ENCODE results near the gene FAM200B. TPM values are rescaled to one million over a fixed set of nuclear protein-coding genes. Genes with fewer than 3 reads are reported as not detected.
A peak's percentile ranks its signal among the peaks of the same experiment; 100 is the strongest.
"Not testable (repeated sequence)": the region's sequence is repeated elsewhere in the genome, so short reads cannot be mapped to it uniquely, and the experiment has no call there.

FAM200B gene
- total RNA-seq, 4 donors from 2014 or later: 54.1 to 97.4 (median 72.7) TPM

DNA sequence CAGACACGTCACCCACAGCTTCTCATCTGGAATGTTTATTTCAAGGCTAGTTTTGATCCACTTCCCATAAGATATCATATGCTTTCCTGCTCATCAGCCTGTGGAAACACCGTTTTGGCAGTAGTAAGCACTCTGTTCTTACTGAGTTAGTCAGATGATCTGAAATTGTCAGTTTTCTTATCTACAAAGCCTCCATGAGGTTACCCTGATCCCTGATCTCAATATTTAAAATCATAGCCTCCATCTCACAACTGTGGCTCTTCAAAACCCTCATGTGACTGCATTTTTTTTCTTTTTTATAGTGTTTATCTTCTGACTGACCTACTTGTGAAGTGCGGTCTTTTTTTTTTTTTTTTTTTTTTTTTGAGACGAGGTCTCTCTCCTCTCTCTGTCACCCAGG is 44.0 kb downstream of the FAM200B start:
- Histone ChIP-seq H3K27ac (no peak overlapping the region), H3K4me1 (peaks cover 0 to 11% (median 0%) of the 10 kb centered on the region in 3 donors), H3K36me3 (no peaks in the 10 kb centered on the region), H3K4me3 (no peak overlapping the region), H3K9me3 (no peaks in the 10 kb centered on the region), H3K27me3 (no peaks in the 10 kb centered on the region)
- 27 to 48% methylated on average over 3 of the region's 4 CpGs for WGBS, 2 donors (ENCODE audit: low coverage in 1 of 2)
- ATAC-seq: no peak
- no peak for TF ChIP-seq POLR2AphosphoS5 (IDR thresholded peaks at IDR 0.05)
- TF ChIP-seq, protein P1, sequence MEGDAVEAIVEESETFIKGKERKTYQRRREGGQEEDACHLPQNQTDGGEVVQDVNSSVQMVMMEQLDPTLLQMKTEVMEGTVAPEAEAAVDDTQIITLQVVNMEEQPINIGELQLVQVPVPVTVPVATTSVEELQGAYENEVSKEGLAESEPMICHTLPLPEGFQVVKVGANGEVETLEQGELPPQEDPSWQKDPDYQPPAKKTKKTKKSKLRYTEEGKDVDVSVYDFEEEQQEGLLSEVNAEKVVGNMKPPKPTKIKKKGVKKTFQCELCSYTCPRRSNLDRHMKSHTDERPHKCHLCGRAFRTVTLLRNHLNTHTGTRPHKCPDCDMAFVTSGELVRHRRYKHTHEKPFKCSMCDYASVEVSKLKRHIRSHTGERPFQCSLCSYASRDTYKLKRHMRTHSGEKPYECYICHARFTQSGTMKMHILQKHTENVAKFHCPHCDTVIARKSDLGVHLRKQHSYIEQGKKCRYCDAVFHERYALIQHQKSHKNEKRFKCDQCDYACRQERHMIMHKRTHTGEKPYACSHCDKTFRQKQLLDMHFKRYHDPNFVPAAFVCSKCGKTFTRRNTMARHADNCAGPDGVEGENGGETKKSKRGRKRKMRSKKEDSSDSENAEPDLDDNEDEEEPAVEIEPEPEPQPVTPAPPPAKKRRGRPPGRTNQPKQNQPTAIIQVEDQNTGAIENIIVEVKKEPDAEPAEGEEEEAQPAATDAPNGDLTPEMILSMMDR (IDR thresholded peaks at IDR 0.05): no peak
- no peak for TF ChIP-seq POLR2A (IDR thresholded peaks at IDR 0.05)
- TF ChIP-seq EP300 (IDR thresholded peaks at IDR 0.05): no peak

DNA sequence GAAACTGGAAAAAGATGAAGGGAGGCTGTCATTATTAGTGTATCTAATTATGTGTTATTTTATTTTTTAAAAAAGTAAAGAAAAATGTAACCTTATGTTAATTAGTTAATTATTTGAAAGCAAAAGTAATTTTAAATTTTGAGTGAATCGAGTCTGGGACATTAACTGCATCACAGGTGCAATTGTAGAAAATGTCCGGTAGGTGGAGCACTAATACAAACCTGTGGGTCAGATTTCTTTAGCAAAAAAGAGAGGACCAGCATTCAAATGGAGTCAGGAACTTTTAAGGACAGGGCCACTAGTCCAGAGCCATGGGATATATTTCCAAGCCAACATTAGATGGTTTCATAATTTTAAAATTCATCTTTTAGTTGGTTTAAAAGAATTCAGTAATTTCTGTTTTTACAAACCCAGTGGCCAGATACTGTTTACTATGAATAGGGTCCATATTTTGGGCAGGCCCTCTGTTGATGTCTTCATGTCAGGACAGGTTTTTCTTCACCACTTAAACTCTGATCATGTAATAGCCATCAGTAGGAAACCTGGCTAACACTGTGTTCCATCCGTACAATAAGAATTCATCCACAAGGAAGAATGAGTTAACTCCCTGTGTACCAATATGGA is 48.4 kb downstream of the FAM200B start:
- Histone ChIP-seq H3K9me3 (no peaks in the 10 kb centered on the region), H3K36me3 (no peaks in the 10 kb centered on the region), H3K27me3 (no peaks in the 10 kb centered on the region), H3K4me1 (peaks cover 0 to 11% (median 0%) of the 10 kb centered on the region in 3 donors), H3K4me3 (no peak overlapping the region), H3K27ac (no peak overlapping the region)
- ATAC-seq: peak; percentile 58
- TF ChIP-seq, protein P1 (IDR thresholded peaks at IDR 0.05): peak; percentile 74 to 81 (median 78)
- no peak for TF ChIP-seq POLR2AphosphoS5 (IDR thresholded peaks at IDR 0.05)
- WGBS, 2 donors (ENCODE audit: low coverage in 1 of 2): 16% methylated on average over 3 of the region's 3 CpGs

DNA sequence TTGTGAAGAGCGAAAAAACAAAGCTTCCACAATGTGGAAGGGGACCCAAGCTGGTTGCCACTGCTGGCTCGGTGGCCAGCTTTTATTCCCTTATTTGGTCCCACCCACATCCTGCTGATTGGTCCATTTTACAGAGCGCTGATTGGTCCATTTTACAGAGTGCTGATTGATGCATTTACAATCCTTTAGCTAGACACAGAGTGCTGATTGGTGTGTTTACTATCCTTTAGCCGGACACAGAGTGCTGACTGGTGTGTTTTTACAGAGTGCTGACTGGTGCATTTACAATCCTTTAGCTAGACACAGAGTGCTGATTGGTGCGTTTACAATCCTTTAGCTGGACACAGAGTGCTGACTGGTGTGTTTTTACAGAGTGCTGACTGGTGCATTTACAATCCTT is 51.4 kb downstream of the FAM200B start:
- not testable (repeated sequence) for H3K4me3 ChIP-seq, H3K9me3 ChIP-seq, ATAC-seq, H3K27me3 ChIP-seq, H3K36me3 ChIP-seq, H3K27ac ChIP-seq
- WGBS, 2 donors (ENCODE audit: low coverage in 1 of 2): 72% methylated on average over 5 of the region's 5 CpGs
- H3K4me1 ChIP-seq: peaks cover 0 to 11% (median 0%) of the 10 kb centered on the region in 3 donors

DNA sequence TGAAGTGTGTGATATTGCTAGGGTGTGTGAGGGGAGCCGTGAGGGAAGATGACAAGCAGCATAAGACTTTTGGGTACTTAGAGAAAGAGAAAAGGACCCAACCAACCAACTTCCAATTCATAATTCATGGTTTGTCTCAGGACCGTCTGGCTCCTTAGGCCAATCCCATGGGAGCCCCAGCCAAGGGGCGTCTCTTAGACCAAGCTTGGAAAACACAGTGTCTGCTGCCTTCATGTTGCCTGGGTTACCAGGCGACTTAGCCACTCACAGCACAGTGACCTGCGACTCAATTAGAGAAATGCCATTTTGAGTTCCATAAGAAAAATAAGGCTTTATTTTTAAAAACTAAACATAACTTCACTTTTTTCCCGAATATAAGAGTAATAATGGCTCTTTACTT is 53.9 kb downstream of the FAM200B start:
- no peak overlapping the region for H3K4me3 ChIP-seq
- no peak for ATAC-seq
- no peaks in the 10 kb centered on the region for H3K36me3 ChIP-seq
- H3K9me3 ChIP-seq: no peaks in the 10 kb centered on the region
- no peaks in the 10 kb centered on the region for H3K27me3 ChIP-seq
- H3K4me1 ChIP-seq: peaks cover 0 to under 1% (median 0%) of the 10 kb centered on the region in 3 donors
- TF ChIP-seq POLR2A (IDR thresholded peaks at IDR 0.05) (no peak), POLR2AphosphoS5 (IDR thresholded peaks at IDR 0.05) (no peak), EP300 (IDR thresholded peaks at IDR 0.05) (no peak)
- TF ChIP-seq, protein P1 (IDR thresholded peaks at IDR 0.05): no peak
- no peak overlapping the region for H3K27ac ChIP-seq
- 63 to 88% methylated on average over 5 to 6 of the region's 6 CpGs for WGBS, 2 donors (ENCODE audit: low coverage in 1 of 2)

DNA sequence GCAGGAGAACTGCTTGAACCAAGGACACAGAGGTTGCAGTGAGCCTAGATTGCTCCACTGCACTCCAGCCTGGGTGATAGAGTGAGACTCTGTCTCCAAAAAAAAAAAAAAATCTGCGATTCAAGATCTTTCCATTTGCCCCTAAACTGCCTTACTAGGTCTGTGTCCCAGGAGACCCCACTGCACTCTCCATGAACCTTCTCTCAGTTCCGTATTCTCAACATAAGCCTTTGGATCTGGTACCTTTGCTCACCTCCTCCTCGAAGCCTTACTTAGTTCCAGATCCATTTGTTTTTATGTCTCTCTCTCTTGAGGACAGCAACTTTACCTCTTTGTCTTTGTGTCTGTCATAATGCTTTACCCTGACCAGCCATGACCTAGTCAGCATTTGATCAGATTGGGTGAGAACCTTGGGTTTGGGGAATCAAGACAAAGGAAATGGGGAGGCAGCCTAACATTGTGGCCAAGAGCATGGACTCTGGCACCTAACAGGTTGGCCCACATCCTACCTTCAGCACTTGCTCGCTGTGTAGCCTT is 55.0 kb downstream of the FAM200B start:
- Histone ChIP-seq H3K4me3 (no peak overlapping the region), H3K4me1 (no peaks in the 10 kb centered on the region), H3K9me3 (no peaks in the 10 kb centered on the region), H3K36me3 (no peaks in the 10 kb centered on the region), H3K27ac (no peak overlapping the region), H3K27me3 (no peaks in the 10 kb centered on the region)
- 50 to 80% methylated on average over 2 to 4 of the region's 4 CpGs for WGBS, 2 donors (ENCODE audit: low coverage in 1 of 2)
- ATAC-seq: no peak
- no peak for TF ChIP-seq EP300 (IDR thresholded peaks at IDR 0.05)
- TF ChIP-seq POLR2A (IDR thresholded peaks at IDR 0.05): no peak
- TF ChIP-seq, protein P1 (IDR thresholded peaks at IDR 0.05): no peak
- no peak for TF ChIP-seq POLR2AphosphoS5 (IDR thresholded peaks at IDR 0.05)
